B cell (primary cell): ENCODE data around the gene KCTD5. TPM values are rescaled to one million over a fixed set of nuclear protein-coding genes. Genes with fewer than 3 reads are reported as not detected.
A peak's percentile ranks its signal among the peaks of the same experiment; 100 is the strongest.
"Not testable (repeated sequence)": the region's sequence is repeated elsewhere in the genome, so short reads cannot be mapped to it uniquely, and the experiment has no call there.

Source experiments
- ATAC-seq: fragments of 200-7000 bp; cut with Tn5 transposase; one replicate; pipeline ENCODE4 v1.10.0; 2021; ENCODE audit warnings: low read depth, mild to moderate bottlenecking, moderate number of reproducible peaks, moderate library complexity
- CTCF ChIA-PET: fragments of 350-600 bp; sonication (Branson Sonifier 250); formaldehyde crosslinking; loops from one replicate; lab custom pipeline; 2021; ENCODE audit warnings: antibody characterized with exemption, inconsistent platforms; lab: Charles Lee
- POLR2A ChIA-PET: fragments of 350-600 bp; sonication (Branson Sonifier 250); formaldehyde crosslinking; loops from one replicate; lab custom pipeline; 2021; ENCODE audit warnings: antibody characterized with exemption; lab: Charles Lee
- DNase-seq: peaks from one replicate; pipeline ENCODE4 v3.0.0; 2013
- H2AFZ ChIP-seq: 2 replicates; pipeline ENCODE4 v1.6.1; 2012; ENCODE audit warnings: mild to moderate bottlenecking, low read depth, low read length; ENCODE audit not compliant: insufficient read depth, poor library complexity, severe bottlenecking
- H3K27ac ChIP-seq, 2 donors: 1 replicate in 1 of 2; 2 replicates in 1 of 2; pipeline ENCODE4 v1.5.1; 2012 to 2013; ENCODE audit warnings: low read length in 2 of 2, mild to moderate bottlenecking in 2 of 2, moderate library complexity in 1 of 2
- H3K27me3 ChIP-seq, 4 experiments: fragments of 200-600 bp in 1 of 4; sonication (generic) in 1 of 4; replicated peaks in 1 of 4; 1 replicate in 2 of 4; 2 replicates in 2 of 4; pipeline versions ENCODE4 v1.6.1 to v1.7.0; 2013 to 2016; ENCODE audit warnings: low read length in 3 of 4, mild to moderate bottlenecking in 2 of 4, mixed read lengths in 1 of 4, moderate library complexity in 1 of 4; ENCODE audit not compliant: insufficient read depth in 4 of 4, control insufficient read depth in 3 of 4; ENCODE audit errors: control extremely low read depth in 1 of 4
- H3K36me3 ChIP-seq, 2 experiments: replicated peaks in 1 of 2; 1 replicate in 1 of 2; 2 replicates in 1 of 2; pipeline versions ENCODE4 v1.6.1 to v1.7.1; 2013; ENCODE audit warnings: low read length in 1 of 2; ENCODE audit not compliant: insufficient read depth in 2 of 2, control insufficient read depth in 1 of 2; ENCODE audit errors: control extremely low read depth in 1 of 2, extremely low read depth in 1 of 2
- H3K4me1 ChIP-seq, 2 donors: fragments of 200-600 bp in 1 of 2; sonication (generic) in 1 of 2; 1 replicate in 1 of 2; 2 replicates in 1 of 2; pipeline versions ENCODE4 v1.5.1 to v1.6.1; 2013 to 2017; ENCODE audit warnings: low read length in 2 of 2; ENCODE audit not compliant: control insufficient read depth in 2 of 2, insufficient read depth in 2 of 2
- H3K4me2 ChIP-seq: replicated peaks from 2 replicates; pipeline ENCODE3; 2012; ENCODE audit warnings: mild to moderate bottlenecking, low read depth, low read length; ENCODE audit not compliant: poor library complexity, severe bottlenecking
- H3K4me3 ChIP-seq, 5 experiments: fragments of 200-600 bp in 1 of 5; sonication (generic) in 1 of 5; 1 replicate in 3 of 5; 2 replicates in 2 of 5; pipeline versions ENCODE4 v1.5.1 to v1.7.0; 2011 to 2016; ENCODE audit warnings: low read length in 4 of 5, mild to moderate bottlenecking in 4 of 5, low read depth in 2 of 5, control low read depth in 1 of 5, moderate library complexity in 1 of 5; ENCODE audit not compliant: insufficient read depth in 1 of 5; ENCODE audit errors: control extremely low read depth in 1 of 5, extremely low read depth in 1 of 5
- H3K79me2 ChIP-seq: fragments of 200-600 bp; sonication (generic); one replicate; pipeline ENCODE4 v1.6.0; 2016; ENCODE audit warnings: low read length; ENCODE audit not compliant: control insufficient read depth, insufficient read depth
- H3K9ac ChIP-seq: fragments of 200-600 bp; sonication (generic); 2 replicates; pipeline ENCODE4 v1.6.1; 2017; ENCODE audit warnings: mild to moderate bottlenecking, low read length, moderate library complexity
- H3K9me3 ChIP-seq, 3 donors: one replicate each; pipeline versions ENCODE4 v1.6.1 to v1.7.1; 2013; ENCODE audit warnings: low read length in 2 of 3; ENCODE audit not compliant: control insufficient read depth in 2 of 3, insufficient read depth in 1 of 3; ENCODE audit errors: control extremely low read depth in 1 of 3
- H4K20me1 ChIP-seq: 2 replicates; pipeline ENCODE4 v1.6.0; 2012; ENCODE audit warnings: mild to moderate bottlenecking, low read length; ENCODE audit not compliant: insufficient read depth, control insufficient read depth, poor library complexity, severe bottlenecking
- H3K27ac Mint-ChIP-seq: one replicate; pipeline ENCODE4 v1.8.0; 2021; ENCODE audit warnings: mixed read lengths
- H3K27me3 Mint-ChIP-seq: one replicate; pipeline ENCODE4 v1.8.0; 2021; ENCODE audit warnings: mixed read lengths
- H3K4me1 Mint-ChIP-seq: one replicate; pipeline ENCODE4 v1.8.0; 2021; ENCODE audit warnings: mixed read lengths
- H3K4me3 Mint-ChIP-seq: one replicate; pipeline ENCODE4 v1.8.0; 2021; ENCODE audit warnings: mixed read lengths
- H3K9me3 Mint-ChIP-seq: one replicate; pipeline ENCODE4 v1.8.0; 2022; ENCODE audit warnings: mixed read lengths; ENCODE audit not compliant: insufficient read depth
- EZH2 ChIP-seq: IDR thresholded peaks from 2 replicates; pipeline ENCODE4 v1.6.1; 2012; ENCODE audit warnings: borderline replicate concordance, low read depth, mild to moderate bottlenecking, moderate library complexity, low read length; ENCODE audit not compliant: insufficient read depth, poor library complexity, severe bottlenecking
- WGBS: methylation state at CpG from one replicate; pipeline ENCODE4 v1.1.5; 2013; ENCODE audit warnings: missing lambda C conversion rate; ENCODE audit not compliant: insufficient coverage; 5-methylcytosine and 5-hydroxymethylcytosine counted together
- intact Hi-C: fragments of 100-400 bp; cut with micrococcal nuclease; formaldehyde crosslinking; loops from one replicate; pipeline ENCODE4 v1.10.0; 2022
- polyA plus RNA-seq: library from polyadenylated mRNA; depleted of rRNA; stranded (reverse); fragments of >200 nt; gene quantifications from 2 replicates; pipeline ENCODE4 v1.2.3, GENCODE V29; 2012
- total RNA-seq, 2 donors: library from RNA; stranded (reverse); fragments of 120-200 nt in 1 of 2; gene quantifications; 1 replicate in 1 of 2; 2 replicates in 1 of 2; pipeline versions ENCODE4 v1.2.3 to v1.2.4, GENCODE V29; 2013 to 2022
- TF ChIP-seq, protein P1 (sequence below): fragments of 200-600 bp; IDR thresholded peaks from one replicate; pipeline ENCODE4 v1.8.0; 2022; ENCODE audit warnings: antibody characterized with exemption, mild to moderate bottlenecking

The KCTD5 gene
- total and polyA plus RNA-seq, 2 donors (not counting 1 experiment from before 2014, with no cell fraction given): 17.2 to 37.3 TPM

- H3K27ac ChIP-seq: no peak overlapping the region
- peaks cover 2 to 35% of the 10 kb centered on the region in 2 experiments for H3K36me3 ChIP-seq
- H2AFZ ChIP-seq: no peak overlapping the region
- ATAC-seq: peak; percentile 21
- ChIA-PET POLR2A (no interaction called here), CTCF (no interaction called here)
- no peak overlapping the region for H3K9ac ChIP-seq
- TF ChIP-seq EZH2: no peak
- TF ChIP-seq, protein P1, sequence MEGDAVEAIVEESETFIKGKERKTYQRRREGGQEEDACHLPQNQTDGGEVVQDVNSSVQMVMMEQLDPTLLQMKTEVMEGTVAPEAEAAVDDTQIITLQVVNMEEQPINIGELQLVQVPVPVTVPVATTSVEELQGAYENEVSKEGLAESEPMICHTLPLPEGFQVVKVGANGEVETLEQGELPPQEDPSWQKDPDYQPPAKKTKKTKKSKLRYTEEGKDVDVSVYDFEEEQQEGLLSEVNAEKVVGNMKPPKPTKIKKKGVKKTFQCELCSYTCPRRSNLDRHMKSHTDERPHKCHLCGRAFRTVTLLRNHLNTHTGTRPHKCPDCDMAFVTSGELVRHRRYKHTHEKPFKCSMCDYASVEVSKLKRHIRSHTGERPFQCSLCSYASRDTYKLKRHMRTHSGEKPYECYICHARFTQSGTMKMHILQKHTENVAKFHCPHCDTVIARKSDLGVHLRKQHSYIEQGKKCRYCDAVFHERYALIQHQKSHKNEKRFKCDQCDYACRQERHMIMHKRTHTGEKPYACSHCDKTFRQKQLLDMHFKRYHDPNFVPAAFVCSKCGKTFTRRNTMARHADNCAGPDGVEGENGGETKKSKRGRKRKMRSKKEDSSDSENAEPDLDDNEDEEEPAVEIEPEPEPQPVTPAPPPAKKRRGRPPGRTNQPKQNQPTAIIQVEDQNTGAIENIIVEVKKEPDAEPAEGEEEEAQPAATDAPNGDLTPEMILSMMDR: no peak
- 70% methylated on average over 14 of the region's 24 CpGs for WGBS
- no peaks in the 10 kb centered on the region for H3K27me3 ChIP-seq
- intact Hi-C loops: no loop called here
- H3K27me3 Mint-ChIP-seq: no peaks in the 10 kb centered on the region
- H3K9me3 ChIP-seq: no peaks in the 10 kb centered on the region
- peaks cover 9% of the 10 kb centered on the region for H3K4me1 Mint-ChIP-seq
- peaks cover 0 to 9% of the 10 kb centered on the region in 2 donors for H3K4me1 ChIP-seq
- H3K27ac Mint-ChIP-seq: no peak overlapping the region
- H3K79me2 ChIP-seq: peaks cover 58% of the 10 kb centered on the region
- H3K4me3 ChIP-seq: no peak overlapping the region
- DNase-seq: no peak
- H3K4me3 Mint-ChIP-seq: no peak overlapping the region
- peaks cover 58% of the 10 kb centered on the region for H4K20me1 ChIP-seq
- H3K9me3 Mint-ChIP-seq: no peaks in the 10 kb centered on the region
- peak overlapping the region; percentile 5 for H3K4me2 ChIP-seq
Measured at GRCh38 chr16:2692948-2693651, 10.8 kb downstream of the KCTD5 start.

GRCh38 chr16:2696601-2697250, 14.4 kb downstream of the KCTD5 start:
- H3K4me3 Mint-ChIP-seq, H3K27me3 Mint-ChIP-seq, H3K9me3 Mint-ChIP-seq: not testable (repeated sequence)

More at GRCh38 chr16:2696601-2697250, 14.4 kb downstream of the KCTD5 start:
- H3K4me1 Mint-ChIP-seq, H3K27ac ChIP-seq, intact Hi-C loops, H3K27me3 ChIP-seq, DNase-seq, CTCF ChIA-PET, H3K4me2 ChIP-seq, H3K4me1 ChIP-seq, ATAC-seq, H3K4me3 ChIP-seq, H3K27ac Mint-ChIP-seq, H3K9me3 ChIP-seq, H3K9ac ChIP-seq, POLR2A ChIA-PET, H2AFZ ChIP-seq: not testable (repeated sequence)
- 98% methylated on average over 26 of the region's 37 CpGs for WGBS
- peaks cover 5 to 57% of the 10 kb centered on the region in 2 experiments for H3K36me3 ChIP-seq
- peaks cover 52% of the 10 kb centered on the region for H3K79me2 ChIP-seq
- H4K20me1 ChIP-seq: peaks cover 70% of the 10 kb centered on the region
